SU-DHL-6 (cell line): ENCODE results near the gene FADS3.

Source experiments
- H2AFZ ChIP-seq: fragments of 200-600 bp; sonication (generic); 2 replicates; pipeline ENCODE4 v1.6.1; 2014; ENCODE audit warnings: low read depth, mild to moderate bottlenecking, moderate library complexity, mixed read lengths, antibody characterized with exemption, low read length; ENCODE audit not compliant: severe bottlenecking
- H3F3A ChIP-seq: fragments of 200-600 bp; shearing (Covaris generic); 2 replicates; pipeline ENCODE4 v1.6.0; 2016; ENCODE audit warnings: antibody characterized with exemption, mild to moderate bottlenecking; ENCODE audit not compliant: insufficient read depth
- H3K27ac ChIP-seq: fragments of 200-600 bp; sonication (generic); 2 replicates; pipeline ENCODE4 v1.5.1; 2016; ENCODE audit warnings: low read depth, mild to moderate bottlenecking, low read length, moderate library complexity, mixed read lengths
- H3K27me3 ChIP-seq: fragments of 200-600 bp; sonication (generic), shearing (Covaris generic); 2 replicates; pipeline ENCODE4 v1.6.0; 2014; ENCODE audit warnings: mild to moderate bottlenecking, low read length
- H3K36me3 ChIP-seq: fragments of 200-600 bp; sonication (generic); 2 replicates; pipeline ENCODE4 v1.6.1; 2014; ENCODE audit warnings: mild to moderate bottlenecking, low read length, mixed read lengths
- H3K4me2 ChIP-seq: fragments of 300-600, 200-600 bp; shearing (Covaris generic), sonication (generic); 2 replicates; pipeline ENCODE4 v1.6.0; 2014; ENCODE audit warnings: low read length, low read depth, mild to moderate bottlenecking; ENCODE audit not compliant: poor library complexity, severe bottlenecking
- H3K4me3 ChIP-seq: fragments of 200-600 bp; sonication (generic); 2 replicates; pipeline ENCODE4 v1.5.1; 2014; ENCODE audit warnings: antibody characterized with exemption, low read length, mild to moderate bottlenecking, mixed read lengths; ENCODE audit not compliant: insufficient read depth, poor library complexity, severe bottlenecking
- H3K79me2 ChIP-seq: fragments of 200-600 bp; sonication (generic); 2 replicates; pipeline ENCODE4 v1.6.1; 2014; ENCODE audit warnings: mild to moderate bottlenecking, low read length, moderate library complexity; ENCODE audit not compliant: insufficient read depth
- H3K9ac ChIP-seq: fragments of 200-600 bp; sonication (generic); 2 replicates; pipeline ENCODE4 v1.7.0; 2014; ENCODE audit warnings: mild to moderate bottlenecking, low read length
- H3K9me2 ChIP-seq: fragments of 200-600 bp; sonication (generic); replicated peaks from 2 replicates; pipeline ENCODE4 v1.6.1; 2014; ENCODE audit warnings: low read length; ENCODE audit not compliant: insufficient read depth
- H3K9me3 ChIP-seq: fragments of 200-600 bp; sonication (generic); 2 replicates; pipeline ENCODE4 v1.6.1; 2014; ENCODE audit warnings: low read length, mixed read lengths; ENCODE audit not compliant: insufficient read depth
- H4K20me1 ChIP-seq: fragments of 200-600 bp; sonication (generic); 2 replicates; pipeline ENCODE4 v1.6.1; 2014; ENCODE audit warnings: low read depth, mild to moderate bottlenecking, antibody characterized with exemption, low read length, moderate library complexity, mixed read lengths
- CTCF ChIP-seq: fragments of 200-600 bp; sonication (generic); IDR thresholded peaks from one replicate; pipeline ENCODE4 v1.5.1; 2017; ENCODE audit warnings: antibody characterized with exemption, mild to moderate bottlenecking, low read length, moderate library complexity; ENCODE audit not compliant: insufficient read depth, poor library complexity, severe bottlenecking
- EZH2phosphoT487 ChIP-seq: fragments of 200-600 bp; sonication (generic), shearing (Covaris generic); conservative IDR thresholded peaks from 2 replicates; pipeline ENCODE4 v1.6.1; 2018; ENCODE audit warnings: mild to moderate bottlenecking, antibody characterized with exemption, low read length, moderate library complexity, mixed read lengths

Gene FADS3

GRCh38 chr11:61854206-61854895, 37.0 kb downstream of the FADS3 start:
- Histone ChIP-seq H3K4me2 (no peak overlapping the region), H3K9ac (no peak overlapping the region), H3K4me3 (no peak overlapping the region), H3K27ac (no peak overlapping the region), H3K9me2 (no peaks in the 10 kb centered on the region), H3F3A (no peaks in the 10 kb centered on the region), H3K36me3 (no peaks in the 10 kb centered on the region), H4K20me1 (no peaks in the 10 kb centered on the region), H2AFZ (no peak overlapping the region), H3K9me3 (no peaks in the 10 kb centered on the region), H3K27me3 (no peaks in the 10 kb centered on the region), H3K79me2 (no peaks in the 10 kb centered on the region)
- no peak for TF ChIP-seq EZH2phosphoT487
- no peak for TF ChIP-seq CTCF

DNA sequence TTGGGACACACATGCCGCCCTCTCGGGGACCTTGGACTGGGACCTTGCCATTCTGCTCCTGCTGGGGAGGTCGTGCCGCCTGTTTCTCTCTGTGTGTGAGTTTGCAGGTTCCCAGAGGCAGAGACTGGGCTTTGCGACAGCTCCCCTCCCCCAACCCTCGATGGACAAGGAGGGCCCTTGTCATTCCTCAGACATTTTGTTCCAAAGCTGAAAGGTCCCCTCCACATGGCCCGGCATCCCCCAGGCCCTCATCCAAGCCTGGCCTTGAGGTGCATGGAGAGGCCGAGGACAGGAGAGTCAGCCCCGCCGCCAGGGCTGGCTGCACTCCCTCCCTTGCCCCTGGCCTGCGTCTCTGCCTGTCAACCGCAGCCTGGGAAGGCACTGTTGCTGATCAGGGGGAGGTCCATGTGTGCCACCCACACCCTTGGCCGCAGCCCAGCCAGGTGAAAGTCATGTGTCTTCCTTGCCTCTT, 37.6 kb downstream of the FADS3 start:
- Histone ChIP-seq H3K4me3 (no peak overlapping the region), H3K36me3 (no peaks in the 10 kb centered on the region), H3K9ac (no peak overlapping the region), H3K27me3 (no peaks in the 10 kb centered on the region), H2AFZ (no peak overlapping the region), H4K20me1 (no peaks in the 10 kb centered on the region), H3K9me3 (no peaks in the 10 kb centered on the region), H3F3A (no peaks in the 10 kb centered on the region), H3K27ac (no peak overlapping the region), H3K4me2 (no peak overlapping the region), H3K9me2 (no peaks in the 10 kb centered on the region), H3K79me2 (no peaks in the 10 kb centered on the region)
- no peak for TF ChIP-seq EZH2phosphoT487
- TF ChIP-seq CTCF, result no peak

- no peak overlapping the region for H2AFZ ChIP-seq
- no peaks in the 10 kb centered on the region for H3K27me3 ChIP-seq
- H3K4me2 ChIP-seq, result no peak overlapping the region
- no peak overlapping the region for H3K9ac ChIP-seq
- TF ChIP-seq CTCF (no peak), EZH2phosphoT487 (no peak)
- H3K4me3 ChIP-seq, result no peak overlapping the region
- no peaks in the 10 kb centered on the region for H3K9me3 ChIP-seq
- H3K79me2 ChIP-seq, result no peaks in the 10 kb centered on the region
- no peaks in the 10 kb centered on the region for H3F3A ChIP-seq
- H3K36me3 ChIP-seq, result no peaks in the 10 kb centered on the region
- no peaks in the 10 kb centered on the region for H4K20me1 ChIP-seq
- H3K27ac ChIP-seq, result no peak overlapping the region
- no peaks in the 10 kb centered on the region for H3K9me2 ChIP-seq
Observed at GRCh38 chr11:61851900-61852295, 39.4 kb downstream of the FADS3 start.
